GM23248 (cell line): ENCODE data around the gene QRICH2. TPM values are rescaled to one million over a fixed set of nuclear protein-coding genes. Genes with fewer than 3 reads are reported as not detected.
A peak's percentile ranks its signal among the peaks of the same experiment; 100 is the strongest.
"Not testable (repeated sequence)": the region's sequence is repeated elsewhere in the genome, so short reads cannot be mapped to it uniquely, and the experiment has no call there.

ENCODE experiments used
- DNase-seq: peaks from one replicate; pipeline ENCODE4 v3.0.0-alpha.2; 2015
- H2AFZ ChIP-seq: fragments of 200-600 bp; sonication (generic); 2 replicates; pipeline ENCODE4 v1.6.1; 2016; ENCODE audit warnings: antibody characterized with exemption
- H3F3A ChIP-seq: fragments of 200-600 bp; sonication (generic); 2 replicates; pipeline ENCODE4 v1.6.1; 2016; ENCODE audit warnings: mild to moderate bottlenecking, antibody characterized with exemption, mixed run types; ENCODE audit not compliant: insufficient read depth
- H3K27ac ChIP-seq: fragments of 200-600 bp; sonication (generic); 2 replicates; pipeline ENCODE4 v1.5.1; 2016; ENCODE audit warnings: mild to moderate bottlenecking
- H3K27me3 ChIP-seq: fragments of 200-600 bp; sonication (generic); replicated peaks from 2 replicates; pipeline ENCODE4 v1.6.1; 2016; ENCODE audit warnings: mild to moderate bottlenecking; ENCODE audit not compliant: insufficient read depth
- H3K36me3 ChIP-seq: fragments of 200-600 bp; sonication (generic); 2 replicates; pipeline ENCODE4 v1.6.1; 2016; ENCODE audit warnings: low read depth, mild to moderate bottlenecking
- H3K4me1 ChIP-seq: fragments of 200-600 bp; sonication (generic); 2 replicates; pipeline ENCODE4 v1.6.1; 2016; ENCODE audit warnings: mild to moderate bottlenecking; ENCODE audit not compliant: insufficient read depth
- H3K4me2 ChIP-seq: fragments of 200-600 bp; sonication (generic); one replicate; pipeline ENCODE4 v1.6.1; 2016; ENCODE audit warnings: mild to moderate bottlenecking; ENCODE audit not compliant: unreplicated experiment
- H3K4me3 ChIP-seq: fragments of 200-600 bp; sonication (generic); 2 replicates; pipeline ENCODE4 v1.5.1; 2016; ENCODE audit warnings: mild to moderate bottlenecking
- H3K79me2 ChIP-seq: fragments of 200-600 bp; sonication (generic); 2 replicates; pipeline ENCODE4 v1.6.1; 2016; ENCODE audit warnings: mild to moderate bottlenecking; ENCODE audit not compliant: insufficient read depth
- H3K9ac ChIP-seq: fragments of 200-600 bp; sonication (generic); 2 replicates; pipeline ENCODE4 v1.6.1; 2016; ENCODE audit warnings: mild to moderate bottlenecking
- H3K9me2 ChIP-seq: fragments of 200-600 bp; sonication (generic); 2 replicates; pipeline ENCODE4 v1.6.1; 2016; ENCODE audit warnings: mixed run types, mild to moderate bottlenecking, moderate library complexity; ENCODE audit not compliant: insufficient read depth
- H3K9me3 ChIP-seq: fragments of 200-600 bp; sonication (generic); one replicate; pipeline ENCODE4 v1.6.1; 2017; ENCODE audit warnings: low read depth
- H4K20me1 ChIP-seq: fragments of 200-600 bp; sonication (generic); 2 replicates; pipeline ENCODE4 v1.6.0; 2016; ENCODE audit not compliant: insufficient read depth
- EZH2 ChIP-seq: fragments of 200-600 bp; sonication (generic); IDR thresholded peaks from 2 replicates; pipeline ENCODE4 v1.6.1; 2018; ENCODE audit warnings: antibody characterized with exemption, mild to moderate bottlenecking; ENCODE audit not compliant: insufficient read depth, poor library complexity, severe bottlenecking
- EZH2phosphoT487 ChIP-seq: fragments of 200-600 bp; sonication (generic); IDR thresholded peaks from 2 replicates; pipeline ENCODE4 v1.6.1; 2018; ENCODE audit warnings: antibody characterized with exemption, moderate library complexity, mild to moderate bottlenecking, low read depth; ENCODE audit not compliant: insufficient read depth
- WGBS, 2 experiments: methylation state at CpG; one replicate each; pipeline ENCODE4 v1.1.6; 2015 to 2017; ENCODE audit warnings: low lambda C conversion rate in 2 of 2, low coverage in 1 of 2; ENCODE audit errors: missing lambda C conversion rate in 2 of 2; 5-methylcytosine and 5-hydroxymethylcytosine counted together
- in situ Hi-C: fragments of 300-500 bp; cut with MboI; formaldehyde crosslinking; loops from 2 replicates; pipeline ENCODE4 v1.15.0; 2020
- polyA plus RNA-seq: library from polyadenylated mRNA; unstranded; fragments of >200 nt; fragmentation: Nextera tagmentation; extraction: Ambion mirVana; gene quantifications from 2 replicates; pipeline ENCODE4 v1.2.1, GENCODE V29; 2016
- total RNA-seq: library from RNA; depleted of rRNA; stranded (reverse); fragments of >200 nt; shearing (Covaris generic); gene quantifications from 2 replicates; pipeline ENCODE4 v1.2.3, GENCODE V29; 2014

QRICH2 gene
- total and polyA plus RNA-seq, 2 experiments from 2014 or later: 1.3 to 4.0 TPM

DNA sequence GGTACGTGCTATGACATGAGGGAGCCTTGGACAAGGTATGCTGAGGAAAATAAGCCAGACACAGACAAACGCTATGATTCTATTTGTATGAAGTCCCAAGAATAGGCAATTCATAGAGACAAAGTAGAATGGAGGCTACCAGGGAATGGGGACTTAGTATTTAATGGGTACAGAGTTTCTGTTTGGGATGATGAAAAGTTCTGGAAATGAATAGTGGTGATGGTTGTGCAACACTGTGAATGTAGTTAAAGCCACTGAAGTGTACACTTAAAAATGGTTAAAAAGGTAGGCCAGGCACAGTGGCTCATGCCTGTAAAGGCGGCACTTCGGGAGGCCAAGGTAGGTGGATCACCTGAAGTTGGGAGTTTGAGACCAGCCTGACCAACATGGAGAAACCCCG lies 42.4 kb upstream of the QRICH2 start:
- Histone ChIP-seq H3K36me3 (peaks cover 3% of the 10 kb centered on the region; the same call in 1 of the 2 replicates), H2AFZ (no peak overlapping the region), H3K27ac (no peak overlapping the region), H3F3A (no peaks in the 10 kb centered on the region; the same call in 1 of the 2 replicates), H3K79me2 (peaks cover 48% of the 10 kb centered on the region), H3K4me2 (no peak overlapping the region), H3K27me3 (no peaks in the 10 kb centered on the region), H3K4me3 (no peak overlapping the region), H4K20me1 (no peaks in the 10 kb centered on the region), H3K9me2 (no peaks in the 10 kb centered on the region), H3K4me1 (peaks cover 6% of the 10 kb centered on the region; the same call in 1 of the 2 replicates), H3K9ac (no peak overlapping the region), H3K9me3 (no peaks in the 10 kb centered on the region)
- DNase-seq: no peak
- TF ChIP-seq EZH2phosphoT487 (no peak), EZH2 (no peak)
- WGBS, 2 experiments: 82 to 85% methylated on average over 5 of the region's 5 CpGs
- in situ Hi-C loops: no loop called here

DNA sequence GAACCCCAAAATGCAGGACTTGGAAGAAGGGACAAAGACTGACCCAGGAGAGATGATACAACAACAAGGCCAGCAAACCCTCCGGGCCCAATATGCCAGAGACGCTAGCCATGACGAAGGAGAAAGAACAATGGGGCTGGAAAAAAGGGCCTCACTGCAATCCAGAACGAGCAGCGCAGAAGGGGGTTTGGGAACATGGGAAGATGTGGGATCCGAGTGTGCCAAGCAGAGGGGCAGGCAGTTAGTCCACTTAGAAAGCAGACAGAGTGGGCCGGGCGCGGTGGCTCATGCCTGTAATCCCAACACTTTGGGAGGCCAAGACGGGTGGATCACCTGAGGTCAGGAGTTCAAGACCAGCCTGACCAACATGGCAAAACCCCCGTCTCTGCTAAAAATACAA lies 38.9 kb upstream of the QRICH2 start:
- H3K9me2 ChIP-seq, H3K27me3 ChIP-seq, H3K9ac ChIP-seq, H3K4me2 ChIP-seq, H3K4me1 ChIP-seq, H3F3A ChIP-seq, H2AFZ ChIP-seq, H4K20me1 ChIP-seq, in situ Hi-C loops, H3K27ac ChIP-seq, H3K4me3 ChIP-seq, H3K9me3 ChIP-seq, DNase-seq, H3K36me3 ChIP-seq: not testable (repeated sequence)
- WGBS, 2 experiments: 95 to 98% methylated on average over 10 to 11 of the region's 11 CpGs
- H3K79me2 ChIP-seq: peaks cover 36% of the 10 kb centered on the region

DNA sequence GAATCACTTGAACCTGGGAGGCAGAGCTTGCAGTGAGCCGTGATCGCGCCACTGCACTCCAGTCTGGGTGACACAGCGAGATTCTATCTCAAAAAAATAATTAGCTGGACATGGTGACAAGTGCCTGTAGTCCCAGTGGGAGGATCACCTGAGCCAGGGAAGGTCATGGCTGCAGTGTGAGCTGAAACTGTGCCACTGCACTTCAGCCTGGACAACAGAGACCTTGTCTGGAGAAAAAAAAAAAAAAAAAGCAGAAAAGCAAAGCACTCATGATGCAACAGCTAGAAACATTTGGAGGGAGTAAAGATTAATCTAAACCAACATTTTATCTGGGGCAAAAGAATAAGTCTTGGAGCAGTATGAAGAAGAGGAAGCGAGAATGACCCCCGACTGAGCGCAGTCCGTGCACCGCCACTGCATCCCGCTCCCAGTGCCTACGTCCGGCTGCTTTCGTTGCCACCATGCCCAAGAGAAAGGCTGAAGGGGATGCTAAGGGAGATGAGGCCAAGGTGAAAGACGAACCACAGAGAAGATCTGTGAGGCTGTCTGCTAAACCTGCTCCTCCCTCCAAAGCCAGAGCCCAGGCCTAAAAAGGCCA lies 37.4 kb upstream of the QRICH2 start:
- H2AFZ ChIP-seq: no peak overlapping the region
- H3K4me2 ChIP-seq: no peak overlapping the region
- DNase-seq: peak; percentile 20
- H3K9ac ChIP-seq: no peak overlapping the region
- H4K20me1 ChIP-seq: no peaks in the 10 kb centered on the region
- H3K36me3 ChIP-seq: peaks cover 9% of the 10 kb centered on the region
- H3K4me3 ChIP-seq: no peak overlapping the region
- no peaks in the 10 kb centered on the region for H3K27me3 ChIP-seq
- no peaks in the 10 kb centered on the region for H3F3A ChIP-seq
- H3K4me1 ChIP-seq: no peaks in the 10 kb centered on the region
- no peaks in the 10 kb centered on the region for H3K9me2 ChIP-seq
- H3K9me3 ChIP-seq: no peaks in the 10 kb centered on the region
- no peak overlapping the region for H3K27ac ChIP-seq
- TF ChIP-seq EZH2 (no peak), EZH2phosphoT487 (no peak)
- 96 to 97% methylated on average over 14 of the region's 14 CpGs for WGBS, 2 experiments
- peaks cover 25% of the 10 kb centered on the region for H3K79me2 ChIP-seq
- in situ Hi-C loops: no loop called here

DNA sequence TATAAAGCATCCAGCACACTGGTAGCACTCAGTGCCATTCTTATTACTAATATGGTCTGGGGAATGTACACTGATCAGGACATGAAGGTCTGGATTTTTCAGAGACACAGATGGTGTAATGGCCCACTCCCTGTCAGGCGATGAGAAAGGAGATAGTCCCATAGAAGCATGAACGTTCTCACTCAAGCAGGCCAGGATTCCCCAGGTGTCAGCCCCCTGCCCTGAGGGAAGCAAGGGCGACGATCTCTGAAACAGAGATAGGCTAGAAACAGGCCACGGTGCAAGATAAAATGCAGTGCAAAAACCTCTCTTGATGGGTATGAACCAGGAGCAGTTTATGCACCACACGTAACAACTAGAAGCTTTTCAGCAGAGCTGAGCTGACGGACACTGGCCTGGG lies 35.0 kb upstream of the QRICH2 start:
- no peaks in the 10 kb centered on the region for H3K9me2 ChIP-seq
- in situ Hi-C loops: no loop called here
- peaks cover 9% of the 10 kb centered on the region for H3K36me3 ChIP-seq
- H4K20me1 ChIP-seq: no peaks in the 10 kb centered on the region
- no peaks in the 10 kb centered on the region for H3K9me3 ChIP-seq
- no peak overlapping the region for H2AFZ ChIP-seq
- no peak overlapping the region for H3K27ac ChIP-seq
- H3F3A ChIP-seq: no peaks in the 10 kb centered on the region
- 90 to 93% methylated on average over 7 of the region's 7 CpGs for WGBS, 2 experiments
- no peak for DNase-seq
- H3K79me2 ChIP-seq: peaks cover 17% of the 10 kb centered on the region
- H3K4me2 ChIP-seq: no peak overlapping the region
- no peaks in the 10 kb centered on the region for H3K27me3 ChIP-seq
- no peak overlapping the region for H3K4me3 ChIP-seq
- H3K9ac ChIP-seq: no peak overlapping the region
- no peaks in the 10 kb centered on the region for H3K4me1 ChIP-seq
- TF ChIP-seq EZH2phosphoT487 (no peak), EZH2 (no peak)

DNA sequence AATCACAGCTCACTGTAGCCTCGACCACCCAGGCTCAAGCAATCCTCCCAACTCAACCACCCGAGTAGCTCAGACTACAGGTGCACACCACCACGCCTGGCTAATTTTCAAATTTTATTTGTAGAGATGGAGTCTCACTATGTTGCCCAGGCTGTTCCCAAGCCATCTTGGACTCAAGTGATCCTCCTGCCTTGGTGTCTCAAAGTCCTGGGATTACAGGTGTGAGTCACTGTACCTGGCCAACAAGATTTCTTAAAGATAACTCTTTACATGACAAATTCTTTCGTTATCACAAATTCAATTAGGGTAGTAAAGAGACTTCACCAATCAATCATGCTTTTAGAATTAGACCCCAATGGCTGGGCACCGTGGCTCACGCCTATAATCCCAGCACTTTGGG lies 33.2 kb upstream of the QRICH2 start:
- Histone ChIP-seq H3K27ac (no peak overlapping the region), H2AFZ (no peak overlapping the region), H3K9me2 (no peaks in the 10 kb centered on the region), H3K36me3 (peaks cover 6% of the 10 kb centered on the region; the same call in 1 of the 2 replicates), H3K79me2 (peaks cover 35% of the 10 kb centered on the region), H3K9ac (no peak overlapping the region), H3K27me3 (no peaks in the 10 kb centered on the region), H3F3A (no peaks in the 10 kb centered on the region; the same call in 1 of the 2 replicates), H3K9me3 (no peaks in the 10 kb centered on the region), H4K20me1 (no peaks in the 10 kb centered on the region), H3K4me3 (no peak overlapping the region), H3K4me1 (peaks cover 8% of the 10 kb centered on the region), H3K4me2 (no peak overlapping the region)
- no peak for TF ChIP-seq EZH2phosphoT487
- no peak for TF ChIP-seq EZH2
- DNase-seq: no peak
- in situ Hi-C loops: no loop called here
- 92 to 95% methylated on average over 6 of the region's 6 CpGs for WGBS, 2 experiments
